ENCODE results near the gene TMEM63B. TPM values are rescaled to one million over a fixed set of nuclear protein-coding genes. Genes with fewer than 3 reads are reported as not detected.

Gene TMEM63B
- total RNA-seq, 4 donors from 2014 or later, result 21.6 to 41.7 (median 29.3) TPM

- TF ChIP-seq POLR2A (IDR thresholded peaks at IDR 0.05), result no peak
- TF ChIP-seq, protein P1, sequence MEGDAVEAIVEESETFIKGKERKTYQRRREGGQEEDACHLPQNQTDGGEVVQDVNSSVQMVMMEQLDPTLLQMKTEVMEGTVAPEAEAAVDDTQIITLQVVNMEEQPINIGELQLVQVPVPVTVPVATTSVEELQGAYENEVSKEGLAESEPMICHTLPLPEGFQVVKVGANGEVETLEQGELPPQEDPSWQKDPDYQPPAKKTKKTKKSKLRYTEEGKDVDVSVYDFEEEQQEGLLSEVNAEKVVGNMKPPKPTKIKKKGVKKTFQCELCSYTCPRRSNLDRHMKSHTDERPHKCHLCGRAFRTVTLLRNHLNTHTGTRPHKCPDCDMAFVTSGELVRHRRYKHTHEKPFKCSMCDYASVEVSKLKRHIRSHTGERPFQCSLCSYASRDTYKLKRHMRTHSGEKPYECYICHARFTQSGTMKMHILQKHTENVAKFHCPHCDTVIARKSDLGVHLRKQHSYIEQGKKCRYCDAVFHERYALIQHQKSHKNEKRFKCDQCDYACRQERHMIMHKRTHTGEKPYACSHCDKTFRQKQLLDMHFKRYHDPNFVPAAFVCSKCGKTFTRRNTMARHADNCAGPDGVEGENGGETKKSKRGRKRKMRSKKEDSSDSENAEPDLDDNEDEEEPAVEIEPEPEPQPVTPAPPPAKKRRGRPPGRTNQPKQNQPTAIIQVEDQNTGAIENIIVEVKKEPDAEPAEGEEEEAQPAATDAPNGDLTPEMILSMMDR (IDR thresholded peaks at IDR 0.05), result no peak
- Histone ChIP-seq H3K4me3 (replicated peaks in 1 of 3) (no peak overlapping the region), H3K4me1 (peaks cover 31 to 69% of the 10 kb centered on the region in 2 donors), H3K27me3 (no peaks in the 10 kb centered on the region), H3K27ac (no peak overlapping the region), H3K9me3 (no peaks in the 10 kb centered on the region), H3K36me3 (peaks cover 11 to 13% of the 10 kb centered on the region in 2 donors)
- peak in 1 of 2 donors; percentile 20 for DNase-seq
- intact Hi-C loops (cut with DNase I), result no loop called here
- WGBS, 2 donors, result 63 to 72% methylated on average over 6 of the region's 6 CpGs
These were observed 9.8 kb upstream of the TMEM63B start for GRCh38 chr6:44117397-44118128.

GRCh38 chr6:44119704-44120262, 7.6 kb upstream of the TMEM63B start:
- Histone ChIP-seq H3K4me3 (replicated peaks in 1 of 3) (no peak overlapping the region), H3K27ac (peak overlapping the region in 2 of 3 donors; percentile 3 to 36), H3K36me3 (no peaks in the 10 kb centered on the region), H3K4me1 (peaks cover 52 to 86% of the 10 kb centered on the region in 2 donors), H3K9me3 (no peaks in the 10 kb centered on the region), H3K27me3 (no peaks in the 10 kb centered on the region)
- 30 to 35% methylated on average over 5 of the region's 5 CpGs for WGBS, 2 donors
- DNase-seq, result peak; percentile 53 to 71
- intact Hi-C loops (cut with DNase I), result no loop called here
- TF ChIP-seq, protein P1 (IDR thresholded peaks at IDR 0.05), result no peak
- TF ChIP-seq POLR2A (IDR thresholded peaks at IDR 0.05), result peak in 1 of 2 donors; percentile 16

DNA sequence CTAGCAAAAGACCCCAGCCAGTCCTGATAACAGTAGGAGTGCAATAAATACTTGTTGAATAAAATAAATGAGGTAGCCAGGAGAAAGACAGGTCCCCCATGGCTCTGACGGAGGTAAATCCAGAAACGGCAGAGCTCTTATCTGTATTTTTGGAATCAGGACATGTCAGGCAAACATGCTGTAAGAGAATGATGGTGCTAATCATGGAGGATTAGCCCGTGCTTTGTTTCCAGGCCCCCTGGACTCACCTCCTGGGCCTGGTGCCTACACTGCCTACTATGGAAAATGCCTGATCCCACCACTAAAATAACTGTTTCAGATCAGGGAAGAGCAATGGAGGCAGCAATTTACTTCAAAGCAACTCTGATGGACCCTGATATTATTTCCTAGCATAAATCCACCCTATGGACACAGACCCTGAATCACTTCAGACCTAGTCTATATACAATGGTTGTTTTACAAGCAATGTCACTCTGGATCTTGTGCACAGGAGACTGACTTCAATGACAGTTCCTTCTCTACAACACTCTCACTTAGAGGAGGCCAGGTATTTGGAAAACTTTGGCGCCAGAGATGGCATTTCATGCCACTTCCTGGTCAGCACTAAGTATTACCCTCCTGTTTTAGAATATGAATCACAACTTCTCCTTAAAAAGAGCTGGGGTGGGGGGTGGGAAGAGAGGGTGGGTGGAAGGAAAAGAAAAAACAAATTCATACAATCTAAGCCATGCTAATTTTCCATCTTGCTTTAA, 6.5 kb upstream of the TMEM63B start:
- no peaks in the 10 kb centered on the region for H3K9me3 ChIP-seq
- no peak for DNase-seq
- H3K4me3 ChIP-seq (replicated peaks in 1 of 3), result no peak overlapping the region
- 80 to 83% methylated on average over 4 of the region's 4 CpGs for WGBS, 2 donors
- H3K4me1 ChIP-seq, result peaks cover 60 to 92% of the 10 kb centered on the region in 2 donors
- H3K36me3 ChIP-seq, result no peaks in the 10 kb centered on the region
- intact Hi-C loops (cut with DNase I), result no loop called here
- peak overlapping the region in 2 of 3 donors; percentile 20 to 36 for H3K27ac ChIP-seq
- TF ChIP-seq, protein P1 (IDR thresholded peaks at IDR 0.05), result no peak
- no peak for TF ChIP-seq POLR2A (IDR thresholded peaks at IDR 0.05)
- H3K27me3 ChIP-seq, result no peaks in the 10 kb centered on the region

DNA sequence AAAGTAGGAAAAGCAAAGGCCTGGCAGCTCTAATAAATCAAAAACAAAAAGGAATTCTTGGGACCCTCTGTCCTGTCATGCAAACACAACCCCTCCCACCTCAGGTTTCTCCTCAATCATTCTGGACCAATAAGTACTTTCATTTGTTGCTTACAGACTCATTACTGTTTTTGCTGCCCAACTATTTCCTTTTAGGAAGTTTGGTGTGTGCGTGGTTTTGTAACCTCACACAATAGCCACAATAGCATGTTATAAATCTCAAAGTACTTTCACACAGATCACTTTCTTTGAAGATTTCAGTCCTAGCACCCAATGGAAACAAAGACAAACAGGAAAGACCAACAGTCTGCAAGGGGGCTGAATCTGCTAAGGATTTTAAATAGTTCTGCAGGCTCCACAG, 4.6 kb upstream of the TMEM63B start:
- H3K27ac ChIP-seq, result peak overlapping the region in 1 of 3 donors; percentile 61
- H3K27me3 ChIP-seq, result no peaks in the 10 kb centered on the region
- H3K9me3 ChIP-seq, result no peaks in the 10 kb centered on the region
- no peak overlapping the region for H3K4me3 ChIP-seq (replicated peaks in 1 of 3)
- H3K4me1 ChIP-seq, result peaks cover 67 to 78% of the 10 kb centered on the region in 2 donors
- intact Hi-C loops (cut with DNase I), result no loop called here
- H3K36me3 ChIP-seq, result no peaks in the 10 kb centered on the region
- DNase-seq, result no peak
- TF ChIP-seq, protein P1 (IDR thresholded peaks at IDR 0.05), result no peak
- TF ChIP-seq POLR2A (IDR thresholded peaks at IDR 0.05), result no peak
- 72 to 73% methylated on average over 1 of the region's 1 CpG for WGBS, 2 donors

Data from thyroid gland (tissue), 4 donors.